ENCODE results near the gene SCMH1.

The SCMH1 gene

GRCh38 chr1:40997096-40997495 is 245.0 kb downstream of the SCMH1 start:
- no peaks in the 10 kb centered on the region for H3K27me3 ChIP-seq
- no peak for TF ChIP-seq CTCF (IDR thresholded peaks at IDR 0.05; ENCODE audit: low read depth, low read length)
- no peaks in the 10 kb centered on the region for H3K9me3 ChIP-seq
- no peak overlapping the region for H3K4me3 ChIP-seq (ENCODE audit: low read depth, low read length)
- DNase-seq = no peak
- peaks cover 54% of the 10 kb centered on the region for H3K36me3 ChIP-seq
- no peaks in the 10 kb centered on the region for H3K4me1 ChIP-seq

GRCh38 chr1:40989066-40989465 is 253.0 kb downstream of the SCMH1 start:
- Histone ChIP-seq H3K4me3 (ENCODE audit: low read depth, low read length) (no peak overlapping the region), H3K9me3 (no peaks in the 10 kb centered on the region), H3K27me3 (no peaks in the 10 kb centered on the region), H3K36me3 (peaks cover 66% of the 10 kb centered on the region), H3K4me1 (no peaks in the 10 kb centered on the region)
- no peak for DNase-seq
- TF ChIP-seq CTCF (IDR thresholded peaks at IDR 0.05; ENCODE audit: low read depth, low read length) = no peak

- H3K4me3 ChIP-seq (ENCODE audit: low read depth, low read length) = no peak overlapping the region
- H3K4me1 ChIP-seq = no peaks in the 10 kb centered on the region
- no peak for TF ChIP-seq CTCF (IDR thresholded peaks at IDR 0.05; ENCODE audit: low read depth, low read length)
- H3K27me3 ChIP-seq = no peaks in the 10 kb centered on the region
- H3K9me3 ChIP-seq = no peaks in the 10 kb centered on the region
- DNase-seq = no peak
- peaks cover 71% of the 10 kb centered on the region for H3K36me3 ChIP-seq
Measured at GRCh38 chr1:40988280-40988679, 253.8 kb downstream of the SCMH1 start.

- TF ChIP-seq CTCF (IDR thresholded peaks at IDR 0.05; ENCODE audit: low read depth, low read length) = no peak
- Histone ChIP-seq H3K4me3 (ENCODE audit: low read depth, low read length) (no peak overlapping the region), H3K27me3 (no peaks in the 10 kb centered on the region), H3K4me1 (no peaks in the 10 kb centered on the region), H3K9me3 (no peaks in the 10 kb centered on the region), H3K36me3 (peaks cover 67% of the 10 kb centered on the region)
- no peak for DNase-seq
Measured at GRCh38 chr1:40987439-40988276, 254.4 kb downstream of the SCMH1 start.

GRCh38 chr1:40986956-40987355 is 255.2 kb downstream of the SCMH1 start:
- H3K36me3 ChIP-seq = peaks cover 63% of the 10 kb centered on the region
- H3K9me3 ChIP-seq = no peaks in the 10 kb centered on the region
- no peaks in the 10 kb centered on the region for H3K27me3 ChIP-seq
- DNase-seq = no peak
- H3K4me3 ChIP-seq (ENCODE audit: low read depth, low read length) = no peak overlapping the region
- no peaks in the 10 kb centered on the region for H3K4me1 ChIP-seq
- no peak for TF ChIP-seq CTCF (IDR thresholded peaks at IDR 0.05; ENCODE audit: low read depth, low read length)

GRCh38 chr1:40986328-40986783 is 255.8 kb downstream of the SCMH1 start:
- no peak overlapping the region for H3K4me3 ChIP-seq (ENCODE audit: low read depth, low read length)

More at GRCh38 chr1:40986328-40986783, 255.8 kb downstream of the SCMH1 start:
- no peak for DNase-seq
- Histone ChIP-seq H3K36me3 (peaks cover 57% of the 10 kb centered on the region), H3K9me3 (no peaks in the 10 kb centered on the region), H3K27me3 (no peaks in the 10 kb centered on the region), H3K4me1 (no peaks in the 10 kb centered on the region)
- no peak for TF ChIP-seq CTCF (IDR thresholded peaks at IDR 0.05; ENCODE audit: low read depth, low read length)

Measured in BE2C (cell line).